ENCODE measurements around the gene WDR41.

DNA sequence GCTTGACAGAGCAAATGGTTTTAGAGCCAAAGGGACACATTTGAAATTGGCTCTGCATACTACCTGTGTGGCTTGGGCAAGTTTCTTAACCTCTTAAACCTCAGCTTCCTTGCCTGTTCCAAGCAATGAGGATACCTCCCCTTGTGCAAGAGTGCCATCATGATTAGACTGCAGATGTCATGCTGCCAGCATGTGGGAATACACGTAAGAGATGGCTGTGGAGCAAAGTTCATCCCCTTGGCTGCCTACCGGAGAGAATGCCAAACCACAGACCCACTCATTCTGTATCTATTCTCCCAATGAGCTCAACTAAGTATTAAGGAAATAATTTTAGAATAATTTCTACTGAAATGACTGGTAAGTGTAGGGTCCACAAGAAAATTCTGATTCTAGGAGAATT lies 101.3 kb downstream of the WDR41 start:
- TF ChIP-seq, protein P1, sequence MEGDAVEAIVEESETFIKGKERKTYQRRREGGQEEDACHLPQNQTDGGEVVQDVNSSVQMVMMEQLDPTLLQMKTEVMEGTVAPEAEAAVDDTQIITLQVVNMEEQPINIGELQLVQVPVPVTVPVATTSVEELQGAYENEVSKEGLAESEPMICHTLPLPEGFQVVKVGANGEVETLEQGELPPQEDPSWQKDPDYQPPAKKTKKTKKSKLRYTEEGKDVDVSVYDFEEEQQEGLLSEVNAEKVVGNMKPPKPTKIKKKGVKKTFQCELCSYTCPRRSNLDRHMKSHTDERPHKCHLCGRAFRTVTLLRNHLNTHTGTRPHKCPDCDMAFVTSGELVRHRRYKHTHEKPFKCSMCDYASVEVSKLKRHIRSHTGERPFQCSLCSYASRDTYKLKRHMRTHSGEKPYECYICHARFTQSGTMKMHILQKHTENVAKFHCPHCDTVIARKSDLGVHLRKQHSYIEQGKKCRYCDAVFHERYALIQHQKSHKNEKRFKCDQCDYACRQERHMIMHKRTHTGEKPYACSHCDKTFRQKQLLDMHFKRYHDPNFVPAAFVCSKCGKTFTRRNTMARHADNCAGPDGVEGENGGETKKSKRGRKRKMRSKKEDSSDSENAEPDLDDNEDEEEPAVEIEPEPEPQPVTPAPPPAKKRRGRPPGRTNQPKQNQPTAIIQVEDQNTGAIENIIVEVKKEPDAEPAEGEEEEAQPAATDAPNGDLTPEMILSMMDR (IDR thresholded peaks at IDR 0.05): no peak
- TF ChIP-seq POLR2A (IDR thresholded peaks at IDR 0.05; ENCODE audit: low read depth): no peak
